ENCODE results near the gene ESRRB.

ESRRB gene

GRCh38 chr14:76375947-76376404 lies at the start of gene ESRRB:
TSS of gene ESRRB (plus strand) at chr14:76376137. CDS start at chr14:76376402, 265 bp downstream.
- H3K4me3 ChIP-seq (ENCODE audit: low read depth, low read length): no peak within 1 kb of the TSS
- TF ChIP-seq CTCF (IDR thresholded peaks at IDR 0.05; ENCODE audit: borderline replicate concordance, insufficient read depth, low read depth, low read length): no peak

GRCh38 chr14:76326918-76327689 lies 48.8 kb upstream of the ESRRB start:
- no peak overlapping the region for H3K4me3 ChIP-seq (ENCODE audit: low read depth, low read length)

GRCh38 chr14:76328457-76329137 lies 47.3 kb upstream of the ESRRB start:
- no peak for TF ChIP-seq CTCF (IDR thresholded peaks at IDR 0.05; ENCODE audit: borderline replicate concordance, insufficient read depth, low read depth, low read length)
- no peak overlapping the region for H3K4me3 ChIP-seq (ENCODE audit: low read depth, low read length)

More at GRCh38 chr14:76326918-76327689, 48.8 kb upstream of the ESRRB start:
- TF ChIP-seq CTCF (IDR thresholded peaks at IDR 0.05; ENCODE audit: borderline replicate concordance, insufficient read depth, low read depth, low read length): no peak

GRCh38 chr14:76329154-76329928 lies 46.6 kb upstream of the ESRRB start:
- H3K4me3 ChIP-seq (ENCODE audit: low read depth, low read length): no peak overlapping the region
- TF ChIP-seq CTCF (IDR thresholded peaks at IDR 0.05; ENCODE audit: borderline replicate concordance, insufficient read depth, low read depth, low read length): no peak

GRCh38 chr14:76329951-76330350 lies 46.0 kb upstream of the ESRRB start:
- no peak overlapping the region for H3K4me3 ChIP-seq (ENCODE audit: low read depth, low read length)
- TF ChIP-seq CTCF (IDR thresholded peaks at IDR 0.05; ENCODE audit: borderline replicate concordance, insufficient read depth, low read depth, low read length): no peak

- no peak overlapping the region for H3K4me3 ChIP-seq (ENCODE audit: low read depth, low read length)
- no peak for TF ChIP-seq CTCF (IDR thresholded peaks at IDR 0.05; ENCODE audit: borderline replicate concordance, insufficient read depth, low read depth, low read length)
Observed at GRCh38 chr14:76330411-76331327, 45.3 kb upstream of the ESRRB start.

All from GM12875 (cell line).